Posterior cingulate gyrus (tissue), 11 donors: ENCODE measurements around the gene MAD2L2.

Experiments
- DNase-seq, 10 donors: peaks; one replicate each; pipeline versions ENCODE4 v3.0.0 to v3.0.0-alpha.2; 2020 to 2021; ENCODE audit warnings: mixed read lengths in 3 of 10
- intact Hi-C: fragments of 100-400 bp; cut with DNase I; formaldehyde crosslinking; loops from one replicate; pipeline ENCODE4 v1.15.1; 2023

Gene MAD2L2

GRCh38 chr1:11685210-11685752 lies 4.3 kb upstream of the MAD2L2 start:
- intact Hi-C loops: no loop called here
- no peak for DNase-seq

GRCh38 chr1:11684070-11684469 lies 3.1 kb upstream of the MAD2L2 start:
- intact Hi-C loops: no loop called here
- no peak for DNase-seq

- no peak for DNase-seq
- intact Hi-C loops: loop anchor here (2.0 kb wide), 1 partner anchor 38 kb away; no protein-coding TSS in a partner anchor
Observed at GRCh38 chr1:11682799-11683198, 1.9 kb upstream of the MAD2L2 start.

GRCh38 chr1:11682287-11682771 lies 1.4 kb upstream of the MAD2L2 start:
- no peak for DNase-seq
- intact Hi-C loops: loop anchor here (2.0 kb wide), 1 partner anchor 38 kb away; no protein-coding TSS in a partner anchor

- intact Hi-C loops: loop anchor here (1.0 kb wide), 1 partner anchor 21 kb away; no protein-coding TSS in a partner anchor
- peak in 1 of 10 donors; percentile 28 for DNase-seq
Observed at GRCh38 chr1:11680270-11681070, 478 bp downstream of the MAD2L2 start.

- intact Hi-C loops: no loop called here
- no peak for DNase-seq
Observed at GRCh38 chr1:11678442-11678841, 2.5 kb downstream of the MAD2L2 start.

- intact Hi-C loops: loop anchor here (1.0 kb wide), 1 partner anchor 44 kb away; no protein-coding TSS in a partner anchor
- peak in 1 of 10 donors; percentile 11 for DNase-seq
Observed at GRCh38 chr1:11676386-11677103, 4.4 kb downstream of the MAD2L2 start.

GRCh38 chr1:11675325-11675724 lies 5.6 kb downstream of the MAD2L2 start:
- intact Hi-C loops: no loop called here
- DNase-seq: peak in 1 of 10 donors; percentile 28

GRCh38 chr1:11674488-11674887 lies 6.5 kb downstream of the MAD2L2 start:
- intact Hi-C loops: no loop called here
- peak in 1 of 10 donors; percentile 24 for DNase-seq

GRCh38 chr1:11673089-11673769 lies 7.7 kb downstream of the MAD2L2 start:
- peak in 1 of 10 donors; percentile 48 for DNase-seq
- intact Hi-C loops: no loop called here

- intact Hi-C loops: no loop called here
- DNase-seq: no peak
Observed at GRCh38 chr1:11671544-11672286, 9.2 kb downstream of the MAD2L2 start.

- intact Hi-C loops: no loop called here
- no peak for DNase-seq
Observed at GRCh38 chr1:11671205-11671543, 9.8 kb downstream of the MAD2L2 start.

- intact Hi-C loops: no loop called here
- DNase-seq: no peak
Observed at GRCh38 chr1:11670747-11671146, 10.2 kb downstream of the MAD2L2 start.

- peak in 1 of 10 donors; percentile 63 for DNase-seq
- intact Hi-C loops: no loop called here
Observed at GRCh38 chr1:11668516-11668915, 12.4 kb downstream of the MAD2L2 start.

GRCh38 chr1:11664336-11665065 lies 16.4 kb downstream of the MAD2L2 start:
- DNase-seq: peak in 2 of 10 donors; percentile 89

GRCh38 chr1:11661103-11661502 lies 19.8 kb downstream of the MAD2L2 start:
- intact Hi-C loops: no loop called here
- DNase-seq: no peak

More at GRCh38 chr1:11664336-11665065, 16.4 kb downstream of the MAD2L2 start:
- intact Hi-C loops: no loop called here

GRCh38 chr1:11659748-11660147 lies 21.2 kb downstream of the MAD2L2 start:
- DNase-seq: no peak
- intact Hi-C loops: loop anchor here (10.0 kb wide), 1 partner anchor 145 kb away; the partner anchor contains the start of genes CLCN6 and MTHFR

- DNase-seq: no peak
- intact Hi-C loops: loop anchor here (10.0 kb wide), 1 partner anchor 146 kb away; the partner anchor contains the start of genes CLCN6 and MTHFR
Observed at GRCh38 chr1:11658542-11658941, 22.4 kb downstream of the MAD2L2 start.

GRCh38 chr1:11657654-11658053 lies 23.3 kb downstream of the MAD2L2 start:
- intact Hi-C loops: loop anchor here (10.0 kb wide), 1 partner anchor 147 kb away; the partner anchor contains the start of genes CLCN6 and MTHFR
- DNase-seq: no peak
